PFSK-1 (cell line): ENCODE data around the gene PTPRH.

Experiments
- POLR2AphosphoS5 ChIP-seq: IDR thresholded peaks from 2 replicates; pipeline ENCODE4 v1.6.1; 2012; ENCODE audit warnings: low read depth, mild to moderate bottlenecking, control low read depth, low read length, moderate library complexity
- REST ChIP-seq, 2 experiments: IDR thresholded peaks; 2 replicates each; pipeline versions ENCODE4 v1.6.1 to v1.8.0; 2011 to 2012; ENCODE audit warnings: low read depth in 2 of 2, low read length in 2 of 2, control low read depth in 1 of 2, inconsistent platforms in 1 of 2, mild to moderate bottlenecking in 1 of 2, moderate library complexity in 1 of 2; ENCODE audit not compliant: insufficient read depth in 1 of 2
- TAF1 ChIP-seq: IDR thresholded peaks from 2 replicates; pipeline ENCODE4 v1.6.1; 2012; ENCODE audit warnings: low read length, control low read depth, borderline replicate concordance; ENCODE audit not compliant: insufficient read depth

DNA sequence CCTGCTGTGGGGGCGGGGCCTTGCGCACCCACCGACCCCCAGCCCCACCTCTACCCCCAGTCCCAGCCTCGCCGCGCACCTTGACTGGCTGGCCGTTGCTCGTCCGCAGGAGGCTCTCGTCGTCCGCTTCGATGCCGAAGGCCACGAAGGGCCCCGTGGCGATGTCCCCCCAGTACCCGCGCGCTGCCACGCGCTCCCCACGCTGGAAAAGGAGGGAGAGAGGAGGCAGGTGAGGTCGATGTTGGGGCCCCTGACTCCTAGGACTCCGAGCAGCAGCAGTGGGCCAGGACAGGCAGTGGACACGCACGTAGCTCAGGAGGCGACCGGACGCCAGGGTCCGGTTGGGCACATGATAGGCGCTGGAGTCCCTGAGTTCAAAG, 48.3 kb downstream of the PTPRH start:
- TF ChIP-seq POLR2AphosphoS5 (peak; percentile 76), TAF1 (0 out of 2 replicates have a peak, but pooled peaks have one; percentile 44), REST (IDR thresholded peaks at IDR 0.05; ENCODE audit: insufficient read depth in 1 of 2, low read depth in 2 of 2, low read length in 2 of 2) (no peak)
